ENCODE measurements around the gene DNAJC2. TPM values are rescaled to one million over a fixed set of nuclear protein-coding genes. Genes with fewer than 3 reads are reported as not detected.
A peak's percentile ranks its signal among the peaks of the same experiment; 100 is the strongest.
"Not testable (repeated sequence)": the region's sequence is repeated elsewhere in the genome, so short reads cannot be mapped to it uniquely, and the experiment has no call there.

DNAJC2 gene
- total and polyA plus RNA-seq, 12 donors = 5.5 to 58.0 (median 20.9) TPM

GRCh38 chr7:103280803-103281155 lies 63.8 kb downstream of the DNAJC2 start:
- H3K36me3 ChIP-seq (replicated peaks in 1 of 2); H3K9me3 ChIP-seq (replicated peaks in 1 of 3); intact Hi-C loops (cut with DNase I); H3K4me1 ChIP-seq (replicated peaks in 1 of 2); H3K27me3 ChIP-seq: not testable (repeated sequence)
- WGBS, 4 donors = 0 to 3% (median 0%) methylated on average over 16 to 25 of the region's 25 CpGs
- Histone ChIP-seq H3K27ac (peak overlapping the region in 3 of 5 donors; percentile 17 to 80 (median 38)), H3K4me3 (peak overlapping the region; percentile 33 to 81 (median 56))
- peak; percentile 30 to 66 (median 35) for DNase-seq
- peak in 1 of 2 donors; percentile 19 for TF ChIP-seq POLR2A (IDR thresholded peaks at IDR 0.05)

- peak overlapping the region; percentile 51 to 81 (median 64) for H3K4me3 ChIP-seq
- H3K9me3 ChIP-seq (replicated peaks in 1 of 3); H3K4me1 ChIP-seq (replicated peaks in 1 of 2); intact Hi-C loops (cut with DNase I); H3K27me3 ChIP-seq; H3K36me3 ChIP-seq (replicated peaks in 1 of 2): not testable (repeated sequence)
- DNase-seq = peak; percentile 70 to 90 (median 79)
- 0 to 2% (median 1%) methylated on average over 12 to 71 of the region's 71 CpGs for WGBS, 4 donors
- TF ChIP-seq POLR2A (IDR thresholded peaks at IDR 0.05) = peak in 1 of 2 donors; percentile 6
- peak overlapping the region in 3 of 5 donors; percentile 17 to 80 (median 38) for H3K27ac ChIP-seq
These were observed 64.4 kb downstream of the DNAJC2 start for GRCh38 chr7:103279963-103280802.

GRCh38 chr7:103279636-103279962 lies 65.0 kb downstream of the DNAJC2 start:
- H3K27me3 ChIP-seq; H3K4me1 ChIP-seq (replicated peaks in 1 of 2); H3K36me3 ChIP-seq (replicated peaks in 1 of 2); intact Hi-C loops (cut with DNase I); H3K9me3 ChIP-seq (replicated peaks in 1 of 3): not testable (repeated sequence)
- H3K4me3 ChIP-seq = peak overlapping the region in 3 of 4 donors; percentile 51 to 68 (median 60)
- DNase-seq = peak in 4 of 7 donors; percentile 17 to 32 (median 22)
- H3K27ac ChIP-seq = peak overlapping the region in 2 of 5 donors; percentile 38 to 80
- WGBS, 4 donors = 0 to 1% (median 0%) methylated on average over 12 of the region's 12 CpGs

GRCh38 chr7:103278195-103278594 lies 66.4 kb downstream of the DNAJC2 start:
- DNase-seq; H3K27me3 ChIP-seq; intact Hi-C loops (cut with DNase I); H3K27ac ChIP-seq; H3K9me3 ChIP-seq (replicated peaks in 1 of 3); H3K36me3 ChIP-seq (replicated peaks in 1 of 2); H3K4me3 ChIP-seq; H3K4me1 ChIP-seq (replicated peaks in 1 of 2): not testable (repeated sequence)
- 77 to 84% (median 81%) methylated on average over 2 of the region's 2 CpGs for WGBS, 4 donors

GRCh38 chr7:103274867-103275266 lies 69.7 kb downstream of the DNAJC2 start:
- WGBS, 4 donors = 90 to 99% (median 97%) methylated on average over 4 to 24 of the region's 24 CpGs
- intact Hi-C loops (cut with DNase I); H3K9me3 ChIP-seq (replicated peaks in 1 of 3); H3K27ac ChIP-seq; H3K27me3 ChIP-seq; H3K4me1 ChIP-seq (replicated peaks in 1 of 2); H3K36me3 ChIP-seq (replicated peaks in 1 of 2); DNase-seq; H3K4me3 ChIP-seq: not testable (repeated sequence)

GRCh38 chr7:103273374-103273773 lies 71.2 kb downstream of the DNAJC2 start:
- H3K9me3 ChIP-seq (replicated peaks in 1 of 3); H3K4me1 ChIP-seq (replicated peaks in 1 of 2); DNase-seq; H3K36me3 ChIP-seq (replicated peaks in 1 of 2); intact Hi-C loops (cut with DNase I); H3K27ac ChIP-seq; H3K27me3 ChIP-seq; H3K4me3 ChIP-seq: not testable (repeated sequence)
- WGBS, 4 donors = 90 to 92% (median 91%) methylated on average over 6 of the region's 6 CpGs

- H3K27me3 ChIP-seq; H3K4me1 ChIP-seq (replicated peaks in 1 of 2); DNase-seq; H3K4me3 ChIP-seq; H3K27ac ChIP-seq; H3K9me3 ChIP-seq (replicated peaks in 1 of 3); H3K36me3 ChIP-seq (replicated peaks in 1 of 2); intact Hi-C loops (cut with DNase I): not testable (repeated sequence)
- WGBS, 4 donors = 20 to 40% (median 26%) methylated on average over 2 of the region's 2 CpGs
These were observed 78.3 kb downstream of the DNAJC2 start for GRCh38 chr7:103266229-103266628.

- H3K9me3 ChIP-seq (replicated peaks in 1 of 3); H3K36me3 ChIP-seq (replicated peaks in 1 of 2); H3K27ac ChIP-seq; intact Hi-C loops (cut with DNase I); H3K4me3 ChIP-seq; DNase-seq; H3K4me1 ChIP-seq (replicated peaks in 1 of 2); H3K27me3 ChIP-seq: not testable (repeated sequence)
- 94 to 95% (median 95%) methylated on average over 2 of the region's 2 CpGs for WGBS, 4 donors
These were observed 80.5 kb downstream of the DNAJC2 start for GRCh38 chr7:103264054-103264453.

Small RNAs within 50 kb of the gene (small RNA-seq; reads per million reads assigned to genes)
- 0 to 0.47 reads per million in 2 donors for gene RPS29P16

Other genes starting within 250 kb of the DNAJC2 start
- gene NAPEPLD, start 195.7 kb downstream of the DNAJC2 start, total RNA-seq = 10 to 100 TPM; 11.1 to 24.4 (median 19.9) TPM
- gene NAPEPLD, start 195.7 kb downstream of the DNAJC2 start, polyA plus RNA-seq = 10 to 100 TPM in 1 of 3 donors, 1 to 10 TPM in 2; 2.5 to 17.1 (median 5.9) TPM
- 100 to 1,000 TPM in 2 of 9 donors, 10 to 100 TPM in 7; 58.8 to 120 (median 80.6) TPM for gene PMPCB, start 47.3 kb downstream of the DNAJC2 start, total RNA-seq
- gene PMPCB, start 47.3 kb downstream of the DNAJC2 start, polyA plus RNA-seq = 100 to 1,000 TPM in 1 of 3 donors, 10 to 100 TPM in 2; 51.9 to 147 (median 64.7) TPM
- gene PSMC2, start 2.9 kb upstream of the DNAJC2 start, total RNA-seq = 100 to 1,000 TPM in 6 of 9 donors, 10 to 100 TPM in 3; 78.8 to 323 (median 124) TPM
- gene PSMC2, start 2.9 kb upstream of the DNAJC2 start, polyA plus RNA-seq = 100 to 1,000 TPM in 1 of 3 donors, 10 to 100 TPM in 2; 74.5 to 355 (median 86.6) TPM
- under 1 TPM in 6 of 9 donors, not detected in 3; 0.14 to 0.50 (median 0.38) TPM for gene SLC26A5, start 101.4 kb upstream of the DNAJC2 start, total RNA-seq
- under 1 TPM; 0.20 to 0.56 (median 0.22) TPM for gene SLC26A5, start 101.4 kb upstream of the DNAJC2 start, polyA plus RNA-seq

Measured in adrenal gland (tissue), 12 donors.